WTC11 (cell line): Measurements from ENCODE around the gene RPS6KA6. TPM values are rescaled to one million over a fixed set of nuclear protein-coding genes. Genes with fewer than 3 reads are reported as not detected.

ENCODE experiments used
- ATAC-seq: fragments of 200-7000 bp; cut with Tn5 transposase; 2 replicates; pipeline ENCODE4 v1.10.0; 2021; ENCODE audit warnings: mild to moderate bottlenecking, moderate library complexity
- CTCF ChIA-PET: fragments of 300-600 bp; sonication (Branson Sonifier 250); formaldehyde crosslinking; loops from one replicate; lab custom pipeline; 2021; ENCODE audit warnings: antibody characterized with exemption; lab: Charles Lee
- POLR2A ChIA-PET: fragments of 350-600 bp; sonication (Branson Sonifier 250); formaldehyde crosslinking; loops from one replicate; lab custom pipeline; 2021; ENCODE audit warnings: antibody characterized with exemption; lab: Charles Lee
- DNase-seq: peaks from one replicate; pipeline ENCODE4 v3.0.0; 2021; ENCODE audit warnings: low spot score
- H3K27ac Mint-ChIP-seq: 2 replicates; pipeline ENCODE4 v1.8.0; 2021; ENCODE audit warnings: mixed read lengths
- H3K27me3 Mint-ChIP-seq: 2 replicates; pipeline ENCODE4 v1.8.0; 2021; ENCODE audit warnings: low read depth, mild to moderate bottlenecking, moderate library complexity, mixed read lengths
- H3K36me3 Mint-ChIP-seq: 2 replicates; pipeline ENCODE4 v1.8.0; 2021; ENCODE audit warnings: mixed read lengths
- H3K4me1 Mint-ChIP-seq: 2 replicates; pipeline ENCODE4 v1.8.0; 2022; ENCODE audit warnings: mixed read lengths
- H3K4me3 Mint-ChIP-seq: 2 replicates; pipeline ENCODE4 v1.8.0; 2021; ENCODE audit warnings: mild to moderate bottlenecking, moderate library complexity, mixed read lengths
- H3K9me3 Mint-ChIP-seq: 2 replicates; pipeline ENCODE4 v1.8.0; 2021; ENCODE audit warnings: mixed read lengths
- ARID4B ChIP-seq: sonication (generic); formaldehyde crosslinking; IDR thresholded peaks from 2 replicates; pipeline ENCODE4 v1.8.0; 2023; ENCODE audit warnings: missing genetic modification reagents, mild to moderate bottlenecking, borderline replicate concordance
- ATF6 ChIP-seq: sonication (generic); formaldehyde crosslinking; IDR thresholded peaks from 2 replicates; pipeline ENCODE4 v1.8.1; 2023; ENCODE audit warnings: mild to moderate bottlenecking, missing genetic modification reagents
- CBFB ChIP-seq: sonication (generic); formaldehyde crosslinking; IDR thresholded peaks from 2 replicates; pipeline ENCODE4 v1.8.1; 2022; ENCODE audit warnings: mild to moderate bottlenecking, low read depth, missing genetic modification reagents
- ELF4 ChIP-seq: sonication (generic); formaldehyde crosslinking; IDR thresholded peaks from 2 replicates; pipeline ENCODE4 v1.8.1; 2022; ENCODE audit warnings: low read depth, mild to moderate bottlenecking, moderate library complexity, missing genetic modification reagents
- EMX1 ChIP-seq: fragments of 250-450 bp; sonication (Bioruptor Pico); IDR thresholded peaks from 2 replicates; pipeline ENCODE4 v1.8.0; 2021; ENCODE audit warnings: mild to moderate bottlenecking
- FOXJ3 ChIP-seq: sonication (generic); formaldehyde crosslinking; IDR thresholded peaks from 2 replicates; pipeline ENCODE4 v1.9.0; 2021; ENCODE audit warnings: missing genetic modification reagents, mild to moderate bottlenecking, borderline replicate concordance
- HMGXB4 ChIP-seq: sonication (generic); formaldehyde crosslinking; IDR thresholded peaks from 2 replicates; pipeline ENCODE4 v1.8.1; 2023; ENCODE audit warnings: mild to moderate bottlenecking, moderate library complexity, missing genetic modification reagents
- IRF1 ChIP-seq: sonication (generic); formaldehyde crosslinking; IDR thresholded peaks from 2 replicates; pipeline ENCODE4 v1.8.0; 2023; ENCODE audit warnings: missing genetic modification reagents
- IRF2 ChIP-seq: sonication (generic); formaldehyde crosslinking; IDR thresholded peaks from 2 replicates; pipeline ENCODE4 v1.8.0; 2022; ENCODE audit warnings: low read depth, missing genetic modification reagents, borderline replicate concordance
- MLX ChIP-seq: sonication (generic); formaldehyde crosslinking; IDR thresholded peaks from 2 replicates; pipeline ENCODE4 v1.8.1; 2023; ENCODE audit warnings: mild to moderate bottlenecking, missing genetic modification reagents, moderate library complexity
- NR2C2 ChIP-seq: sonication (generic); formaldehyde crosslinking; IDR thresholded peaks from 2 replicates; pipeline ENCODE4 v1.8.0; 2022; ENCODE audit warnings: mild to moderate bottlenecking, missing genetic modification reagents
- RORB ChIP-seq: fragments of 250-450 bp; sonication (Bioruptor Pico); IDR thresholded peaks from 2 replicates; pipeline ENCODE4 v1.9.0; 2021; ENCODE audit warnings: mild to moderate bottlenecking
- TEAD4 ChIP-seq: sonication (generic); formaldehyde crosslinking; IDR thresholded peaks from 2 replicates; pipeline ENCODE4 v1.8.0; 2022; ENCODE audit warnings: mild to moderate bottlenecking, missing genetic modification reagents
- ZBTB43 ChIP-seq: sonication (generic); formaldehyde crosslinking; IDR thresholded peaks from 2 replicates; pipeline ENCODE4 v1.8.1; 2023; ENCODE audit warnings: mild to moderate bottlenecking, missing genetic modification reagents
- ZNF121 ChIP-seq: sonication (generic); formaldehyde crosslinking; IDR thresholded peaks from 2 replicates; pipeline ENCODE4 v1.8.0; 2023; ENCODE audit warnings: missing genetic modification reagents
- ZNF219 ChIP-seq: sonication (generic); formaldehyde crosslinking; IDR thresholded peaks from 2 replicates; pipeline ENCODE4 v1.8.0; 2023; ENCODE audit warnings: missing genetic modification reagents, mild to moderate bottlenecking, borderline replicate concordance
- ZNF263 ChIP-seq: sonication (generic); formaldehyde crosslinking; IDR thresholded peaks from 2 replicates; pipeline ENCODE4 v1.8.1; 2022; ENCODE audit warnings: low read depth, mild to moderate bottlenecking, moderate library complexity, missing genetic modification reagents
- total RNA-seq: library from RNA; stranded (reverse); gene quantifications from 3 replicates; pipeline ENCODE4 v1.2.3, GENCODE V29; 2021

The RPS6KA6 gene
- total RNA-seq, 1 experiment from 2014 or later: 13.3 TPM

- no peak overlapping the region for H3K4me3 Mint-ChIP-seq
- no peak for TF ChIP-seq ZNF263 (CRISPR knock-in tag)
- TF ChIP-seq HMGXB4 (CRISPR knock-in tag): no peak
- TF ChIP-seq IRF1: no peak
- H3K9me3 Mint-ChIP-seq: no peaks in the 10 kb centered on the region
- no peaks in the 10 kb centered on the region for H3K4me1 Mint-ChIP-seq
- no peaks in the 10 kb centered on the region for H3K27me3 Mint-ChIP-seq
- ATAC-seq: no peak
- CTCF ChIA-PET: no interaction called here
- no peaks in the 10 kb centered on the region for H3K36me3 Mint-ChIP-seq
- H3K27ac Mint-ChIP-seq: no peak overlapping the region
- POLR2A ChIA-PET: no interaction called here
- DNase-seq: no peak
Measured at GRCh38 chrX:84170931-84171330, 17.1 kb downstream of the RPS6KA6 start.

GRCh38 chrX:84168574-84168973 lies 19.4 kb downstream of the RPS6KA6 start:
- Mint-ChIP-seq H3K36me3 (peaks cover 2% of the 10 kb centered on the region; the same call in 1 of the 2 replicates), H3K27me3 (no peaks in the 10 kb centered on the region), H3K9me3 (no peaks in the 10 kb centered on the region), H3K4me1 (peaks cover 5% of the 10 kb centered on the region), H3K4me3 (no peak overlapping the region), H3K27ac (no peak overlapping the region)
- CTCF ChIA-PET: no interaction called here
- DNase-seq (no peak), ATAC-seq (no peak)
- POLR2A ChIA-PET: no interaction called here
- TF ChIP-seq ZNF121 (no peak), ARID4B (CRISPR knock-in tag) (no peak), NR2C2 (CRISPR knock-in tag) (no peak), ZBTB43 (CRISPR knock-in tag) (no peak), RORB (CRISPR knock-in tag) (no peak), ELF4 (CRISPR knock-in tag) (no peak), CBFB (no peak), EMX1 (CRISPR knock-in tag) (no peak), ATF6 (CRISPR knock-in tag) (no peak), HMGXB4 (CRISPR knock-in tag) (no peak), FOXJ3 (CRISPR knock-in tag) (no peak), TEAD4 (CRISPR knock-in tag) (no peak), MLX (CRISPR knock-in tag) (no peak), IRF2 (CRISPR knock-in tag) (no peak), ZNF219 (CRISPR knock-in tag) (no peak)
